B cell (primary cell): Measurements from ENCODE around the gene PRCC.

Experiments
- EZH2 ChIP-seq: IDR thresholded peaks from 2 replicates; pipeline ENCODE4 v1.6.1; 2012; ENCODE audit warnings: borderline replicate concordance, low read depth, mild to moderate bottlenecking, moderate library complexity, low read length; ENCODE audit not compliant: insufficient read depth, poor library complexity, severe bottlenecking
- TF ChIP-seq, protein P1 (sequence below): fragments of 200-600 bp; IDR thresholded peaks from one replicate; pipeline ENCODE4 v1.8.0; 2022; ENCODE audit warnings: antibody characterized with exemption, mild to moderate bottlenecking

DNA sequence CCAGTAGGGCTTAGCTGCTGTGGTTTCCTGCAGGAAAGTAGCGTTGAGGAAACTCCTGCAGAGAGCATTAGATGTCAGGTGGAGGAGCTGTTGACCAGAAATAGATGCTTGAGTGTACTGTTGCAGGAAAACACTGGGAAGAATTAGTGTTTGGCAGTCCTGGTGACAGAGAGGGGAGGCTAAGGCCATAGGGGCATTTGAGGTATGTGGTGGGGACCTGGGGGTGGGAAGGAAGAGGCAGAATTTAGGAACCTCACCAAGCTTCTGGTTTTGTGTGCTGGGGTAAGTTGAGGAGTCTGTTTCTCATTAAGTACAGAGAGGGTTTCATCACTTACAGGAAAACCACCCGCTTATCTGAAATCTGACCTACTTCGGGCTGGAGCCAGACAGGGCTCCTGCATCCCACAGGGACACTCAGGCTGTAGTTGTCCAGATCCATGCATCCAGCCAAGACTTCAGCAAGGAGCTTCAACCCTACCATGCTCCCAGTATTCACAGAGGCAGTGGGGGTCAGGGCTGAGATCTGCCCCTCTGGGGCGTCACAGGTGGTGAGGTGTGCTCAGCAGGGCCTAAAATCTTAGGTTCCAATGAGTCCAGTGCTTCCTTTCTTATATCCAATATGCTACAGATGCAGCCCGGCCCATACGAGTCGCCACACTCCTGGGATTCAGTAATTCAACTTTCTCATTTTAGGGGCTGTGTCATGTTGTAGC, 34.2 kb downstream of the PRCC start:
- no peak for TF ChIP-seq EZH2
- TF ChIP-seq, protein P1, sequence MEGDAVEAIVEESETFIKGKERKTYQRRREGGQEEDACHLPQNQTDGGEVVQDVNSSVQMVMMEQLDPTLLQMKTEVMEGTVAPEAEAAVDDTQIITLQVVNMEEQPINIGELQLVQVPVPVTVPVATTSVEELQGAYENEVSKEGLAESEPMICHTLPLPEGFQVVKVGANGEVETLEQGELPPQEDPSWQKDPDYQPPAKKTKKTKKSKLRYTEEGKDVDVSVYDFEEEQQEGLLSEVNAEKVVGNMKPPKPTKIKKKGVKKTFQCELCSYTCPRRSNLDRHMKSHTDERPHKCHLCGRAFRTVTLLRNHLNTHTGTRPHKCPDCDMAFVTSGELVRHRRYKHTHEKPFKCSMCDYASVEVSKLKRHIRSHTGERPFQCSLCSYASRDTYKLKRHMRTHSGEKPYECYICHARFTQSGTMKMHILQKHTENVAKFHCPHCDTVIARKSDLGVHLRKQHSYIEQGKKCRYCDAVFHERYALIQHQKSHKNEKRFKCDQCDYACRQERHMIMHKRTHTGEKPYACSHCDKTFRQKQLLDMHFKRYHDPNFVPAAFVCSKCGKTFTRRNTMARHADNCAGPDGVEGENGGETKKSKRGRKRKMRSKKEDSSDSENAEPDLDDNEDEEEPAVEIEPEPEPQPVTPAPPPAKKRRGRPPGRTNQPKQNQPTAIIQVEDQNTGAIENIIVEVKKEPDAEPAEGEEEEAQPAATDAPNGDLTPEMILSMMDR, result no peak
